Measurements from ENCODE around the gene CAMSAP2.
A peak's percentile ranks its signal among the peaks of the same experiment; 100 is the strongest.

The CAMSAP2 gene

GRCh38 chr1:200738327-200738948 is at the start of gene CAMSAP2:
Gene CAMSAP2, plus strand, starts transcription at chr1:200738893. Its CDS starts 935 bp downstream, at chr1:200739828.
- peak; percentile 64 for DNase-seq (ENCODE audit: low read depth)

GRCh38 chr1:200692316-200692715 is 46.4 kb upstream of the CAMSAP2 start:
- no peak for DNase-seq (ENCODE audit: low read depth)

- DNase-seq (ENCODE audit: low read depth), result no peak
Observed at GRCh38 chr1:200693327-200693726, 45.4 kb upstream of the CAMSAP2 start.

- no peak for DNase-seq (ENCODE audit: low read depth)
Observed at GRCh38 chr1:200694738-200695137, 44.0 kb upstream of the CAMSAP2 start.

GRCh38 chr1:200699871-200700270 is 38.8 kb upstream of the CAMSAP2 start:
- no peak for DNase-seq (ENCODE audit: low read depth)

- DNase-seq (ENCODE audit: low read depth), result no peak
Observed at GRCh38 chr1:200704986-200705500, 33.6 kb upstream of the CAMSAP2 start.

GRCh38 chr1:200706111-200706814 is 32.4 kb upstream of the CAMSAP2 start:
- no peak for DNase-seq (ENCODE audit: low read depth)

- no peak for DNase-seq (ENCODE audit: low read depth)
Observed at GRCh38 chr1:200707116-200707515, 31.6 kb upstream of the CAMSAP2 start.

GRCh38 chr1:200708161-200708560 is 30.5 kb upstream of the CAMSAP2 start:
- no peak for DNase-seq (ENCODE audit: low read depth)

GRCh38 chr1:200708769-200709168 is 29.9 kb upstream of the CAMSAP2 start:
- DNase-seq (ENCODE audit: low read depth), result peak; percentile 5

- no peak for DNase-seq (ENCODE audit: low read depth)
Observed at GRCh38 chr1:200710166-200710565, 28.5 kb upstream of the CAMSAP2 start.

- DNase-seq (ENCODE audit: low read depth), result no peak
Observed at GRCh38 chr1:200714504-200715187, 24.0 kb upstream of the CAMSAP2 start.

GRCh38 chr1:200720199-200720598 is 18.5 kb upstream of the CAMSAP2 start:
- no peak for DNase-seq (ENCODE audit: low read depth)

GRCh38 chr1:200724064-200724463 is 14.6 kb upstream of the CAMSAP2 start:
- DNase-seq (ENCODE audit: low read depth), result no peak

GRCh38 chr1:200727257-200727656 is 11.4 kb upstream of the CAMSAP2 start:
- DNase-seq (ENCODE audit: low read depth), result no peak

- DNase-seq (ENCODE audit: low read depth), result no peak
Observed at GRCh38 chr1:200729863-200730262, 8.8 kb upstream of the CAMSAP2 start.

- no peak for DNase-seq (ENCODE audit: low read depth)
Observed at GRCh38 chr1:200731654-200732332, 6.9 kb upstream of the CAMSAP2 start.

GRCh38 chr1:200732438-200732837 is 6.3 kb upstream of the CAMSAP2 start:
- no peak for DNase-seq (ENCODE audit: low read depth)

GRCh38 chr1:200733907-200734306 is 4.8 kb upstream of the CAMSAP2 start:
- no peak for DNase-seq (ENCODE audit: low read depth)

- no peak for DNase-seq (ENCODE audit: low read depth)
Observed at GRCh38 chr1:200737647-200738291, 924 bp upstream of the CAMSAP2 start.

- DNase-seq (ENCODE audit: low read depth), result peak; percentile 58
Observed at GRCh38 chr1:200738949-200739651, 407 bp downstream of the CAMSAP2 start.

Data from HS-5 (cell line).